Glutamatergic neuron (in vitro differentiated cells): ENCODE results near the gene COX5A. TPM values are rescaled to one million over a fixed set of nuclear protein-coding genes. Genes with fewer than 3 reads are reported as not detected.
"Not testable (repeated sequence)": the region's sequence is repeated elsewhere in the genome, so short reads cannot be mapped to it uniquely, and the experiment has no call there.

ENCODE experiments used
- DNase-seq: peaks from one replicate; pipeline ENCODE4 v3.0.0; 2022
- H3K27ac Mint-ChIP-seq: one replicate; pipeline ENCODE4 v1.8.0; 2020; ENCODE audit warnings: mild to moderate bottlenecking, mixed read lengths, inconsistent platforms; ENCODE audit not compliant: unreplicated experiment
- H3K27me3 Mint-ChIP-seq: one replicate; pipeline ENCODE4 v1.8.0; 2020; ENCODE audit warnings: mild to moderate bottlenecking, moderate library complexity, mixed read lengths, inconsistent platforms; ENCODE audit not compliant: unreplicated experiment
- H3K36me3 Mint-ChIP-seq: one replicate; pipeline ENCODE4 v1.8.0; 2020; ENCODE audit warnings: mild to moderate bottlenecking, mixed read lengths, inconsistent platforms; ENCODE audit not compliant: unreplicated experiment
- H3K4me1 Mint-ChIP-seq: one replicate; pipeline ENCODE4 v1.8.0; 2020; ENCODE audit warnings: mild to moderate bottlenecking, low read depth, mixed read lengths, inconsistent platforms; ENCODE audit not compliant: unreplicated experiment
- H3K4me3 Mint-ChIP-seq: one replicate; pipeline ENCODE4 v1.8.0; 2020; ENCODE audit warnings: mild to moderate bottlenecking, mixed read lengths, inconsistent platforms; ENCODE audit not compliant: unreplicated experiment
- H3K9me3 Mint-ChIP-seq: one replicate; pipeline ENCODE4 v1.8.0; 2020; ENCODE audit warnings: mild to moderate bottlenecking, moderate library complexity, mixed read lengths, inconsistent platforms; ENCODE audit not compliant: unreplicated experiment
- total RNA-seq: library from RNA; stranded (reverse); fragmentation: NEBNext Ultra II Directional; extraction: Animal tissue kit (Norgen Biotek cat#: 25700); gene quantifications from one replicate; pipeline ENCODE4 v1.2.1, GENCODE V29; 2021; ENCODE audit not compliant: unreplicated experiment
- TF ChIP-seq, protein P1 (sequence below): fragments of 200-600 bp; sonication (generic); IDR thresholded peaks from one replicate; pipeline ENCODE4 v1.5.0; 2021; ENCODE audit not compliant: partially characterized antibody, unreplicated experiment

The COX5A gene
- total RNA-seq, 1 donor from 2014 or later = 219 TPM

DNA sequence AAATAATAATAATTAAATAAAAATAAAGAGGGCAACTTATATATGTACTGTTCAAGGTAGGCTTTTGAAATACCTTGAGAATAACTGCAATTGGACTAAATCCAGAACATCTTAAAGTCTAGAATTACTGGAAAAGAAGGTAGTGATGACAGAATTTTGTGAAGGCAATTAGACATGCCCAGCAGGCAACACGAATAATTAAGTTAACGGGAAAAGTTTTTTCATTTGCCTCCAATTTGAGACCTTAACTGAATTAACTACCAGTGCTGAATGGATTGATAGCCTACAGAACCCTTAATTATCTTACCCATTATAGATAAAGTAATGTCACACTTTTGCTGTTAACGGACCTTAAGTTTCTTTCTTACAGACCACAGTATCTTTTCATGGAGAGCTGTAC, 13.3 kb downstream of the COX5A start:
- TF ChIP-seq, protein P1, sequence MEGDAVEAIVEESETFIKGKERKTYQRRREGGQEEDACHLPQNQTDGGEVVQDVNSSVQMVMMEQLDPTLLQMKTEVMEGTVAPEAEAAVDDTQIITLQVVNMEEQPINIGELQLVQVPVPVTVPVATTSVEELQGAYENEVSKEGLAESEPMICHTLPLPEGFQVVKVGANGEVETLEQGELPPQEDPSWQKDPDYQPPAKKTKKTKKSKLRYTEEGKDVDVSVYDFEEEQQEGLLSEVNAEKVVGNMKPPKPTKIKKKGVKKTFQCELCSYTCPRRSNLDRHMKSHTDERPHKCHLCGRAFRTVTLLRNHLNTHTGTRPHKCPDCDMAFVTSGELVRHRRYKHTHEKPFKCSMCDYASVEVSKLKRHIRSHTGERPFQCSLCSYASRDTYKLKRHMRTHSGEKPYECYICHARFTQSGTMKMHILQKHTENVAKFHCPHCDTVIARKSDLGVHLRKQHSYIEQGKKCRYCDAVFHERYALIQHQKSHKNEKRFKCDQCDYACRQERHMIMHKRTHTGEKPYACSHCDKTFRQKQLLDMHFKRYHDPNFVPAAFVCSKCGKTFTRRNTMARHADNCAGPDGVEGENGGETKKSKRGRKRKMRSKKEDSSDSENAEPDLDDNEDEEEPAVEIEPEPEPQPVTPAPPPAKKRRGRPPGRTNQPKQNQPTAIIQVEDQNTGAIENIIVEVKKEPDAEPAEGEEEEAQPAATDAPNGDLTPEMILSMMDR = no peak
- Mint-ChIP-seq H3K27me3 (no peaks in the 10 kb centered on the region), H3K36me3 (no peaks in the 10 kb centered on the region), H3K4me3 (no peak overlapping the region), H3K4me1 (no peaks in the 10 kb centered on the region), H3K9me3 (peaks cover 2% of the 10 kb centered on the region), H3K27ac (no peak overlapping the region)
- no peak for DNase-seq

DNA sequence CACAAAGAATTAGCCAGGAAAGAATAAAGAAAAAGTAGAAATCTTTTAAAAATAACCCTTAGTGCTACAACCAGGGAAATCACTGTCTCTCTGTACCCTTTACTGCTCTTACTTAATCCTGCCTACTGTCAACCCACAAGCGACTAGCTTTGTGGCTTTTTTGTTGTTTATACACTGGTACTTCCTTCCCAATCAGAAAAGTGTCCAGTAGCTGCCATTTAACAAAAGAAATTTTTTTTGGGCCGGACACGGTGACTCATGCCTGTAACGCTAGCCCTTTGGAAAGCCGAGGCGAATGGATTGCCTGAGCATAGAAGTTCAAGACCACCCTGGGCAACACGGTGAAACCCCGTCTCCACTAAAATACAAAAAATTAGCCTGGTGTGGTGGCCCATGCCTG, 17.4 kb downstream of the COX5A start:
- TF ChIP-seq, protein P1 = no peak
- Mint-ChIP-seq H3K4me1 (no peaks in the 10 kb centered on the region), H3K9me3 (peaks cover 2% of the 10 kb centered on the region), H3K27me3 (peaks cover 2% of the 10 kb centered on the region), H3K27ac (no peak overlapping the region), H3K4me3 (no peak overlapping the region), H3K36me3 (no peaks in the 10 kb centered on the region)
- no peak for DNase-seq

DNA sequence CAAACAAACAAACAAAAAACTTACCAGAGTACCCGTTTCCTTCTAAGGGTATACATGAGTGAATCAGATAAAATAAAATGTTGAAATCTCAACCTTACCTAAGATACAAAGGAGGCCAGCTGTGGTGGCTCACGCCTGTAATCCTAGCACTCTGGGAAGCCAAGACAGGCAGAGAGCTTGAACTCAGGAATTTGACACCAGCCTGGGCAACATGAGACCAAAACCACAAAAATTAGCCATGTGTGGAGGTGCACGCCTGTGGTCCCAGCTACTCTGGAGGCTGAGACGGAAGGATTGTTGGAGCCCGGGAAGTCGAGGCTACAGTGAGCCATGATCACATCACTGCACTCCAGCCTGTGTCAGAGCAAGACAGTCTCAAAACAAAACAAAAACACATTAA, 20.2 kb downstream of the COX5A start:
- no peaks in the 10 kb centered on the region for H3K36me3 Mint-ChIP-seq
- no peak overlapping the region for H3K4me3 Mint-ChIP-seq
- peaks cover 2% of the 10 kb centered on the region for H3K9me3 Mint-ChIP-seq
- no peak for DNase-seq
- H3K27ac Mint-ChIP-seq = no peak overlapping the region
- peaks cover 2% of the 10 kb centered on the region for H3K27me3 Mint-ChIP-seq
- TF ChIP-seq, protein P1 = no peak
- H3K4me1 Mint-ChIP-seq = no peaks in the 10 kb centered on the region

DNA sequence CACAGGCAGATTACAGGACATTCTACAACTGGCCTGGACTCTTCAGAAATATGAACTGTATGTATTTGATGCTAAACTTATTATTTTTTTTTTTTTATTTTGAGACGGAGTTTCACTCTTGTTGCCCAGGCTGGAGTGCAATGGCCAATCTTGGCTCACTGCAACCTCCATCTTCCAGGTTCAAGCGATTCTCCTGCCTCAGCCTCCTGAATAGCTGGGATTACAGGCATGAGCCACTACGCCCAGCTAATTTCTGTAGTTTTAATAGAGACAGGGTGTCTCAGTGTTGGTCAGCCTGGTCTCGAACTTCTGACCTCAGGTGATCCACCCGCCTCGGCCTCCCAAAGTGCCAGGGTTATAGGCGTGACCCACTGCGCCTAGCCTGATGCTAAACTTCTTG, 24.1 kb downstream of the COX5A start:
- not testable (repeated sequence) for DNase-seq, H3K27ac Mint-ChIP-seq, H3K4me1 Mint-ChIP-seq, H3K4me3 Mint-ChIP-seq, H3K27me3 Mint-ChIP-seq, H3K9me3 Mint-ChIP-seq, H3K36me3 Mint-ChIP-seq

DNA sequence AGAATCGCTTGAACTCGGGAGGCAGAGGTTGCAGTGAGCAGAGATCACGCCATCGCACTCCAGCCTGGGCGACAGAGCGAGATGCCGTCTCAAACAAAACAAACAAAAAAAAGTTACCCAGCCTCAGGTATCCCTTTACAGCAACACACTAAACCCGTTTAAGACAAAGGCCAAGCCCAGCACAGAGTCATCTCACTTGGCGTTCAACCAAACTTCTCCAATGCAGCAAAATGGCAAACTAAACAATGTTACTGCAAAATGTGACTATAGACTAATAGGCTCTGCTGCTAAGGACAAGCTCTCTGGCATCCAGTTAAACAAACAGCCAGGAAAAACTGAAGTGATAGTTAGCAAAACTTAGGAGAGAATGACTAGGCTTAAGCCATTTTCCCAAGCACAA, 24.8 kb downstream of the COX5A start:
- no peak for DNase-seq
- Mint-ChIP-seq H3K9me3 (no peaks in the 10 kb centered on the region), H3K4me1 (no peaks in the 10 kb centered on the region), H3K27me3 (no peaks in the 10 kb centered on the region), H3K27ac (no peak overlapping the region), H3K36me3 (no peaks in the 10 kb centered on the region), H3K4me3 (no peak overlapping the region)
- TF ChIP-seq, protein P1 = no peak

DNA sequence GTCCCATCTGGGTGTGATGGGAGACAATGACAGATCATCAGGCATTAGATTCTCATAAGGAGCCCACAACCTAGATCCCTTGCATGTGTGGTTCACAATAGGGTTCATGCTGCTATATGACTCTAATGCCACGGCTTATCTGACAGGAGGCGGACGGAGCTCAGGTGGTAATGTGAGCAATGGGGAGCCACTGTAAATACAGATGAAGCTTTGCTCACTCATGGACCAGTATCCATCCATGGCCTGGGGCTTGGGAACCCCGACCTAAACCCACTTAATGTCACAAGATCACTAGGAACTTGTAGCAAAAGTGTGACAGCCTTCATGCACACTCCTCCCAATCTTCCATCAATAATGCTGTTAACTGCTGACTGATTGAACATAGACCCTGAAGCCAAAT, 29.2 kb downstream of the COX5A start:
- Mint-ChIP-seq H3K4me1 (peaks cover 17% of the 10 kb centered on the region), H3K9me3 (peaks cover 14% of the 10 kb centered on the region), H3K36me3 (no peaks in the 10 kb centered on the region)

More for the DNA sequence above, 29.2 kb downstream of the COX5A start:
- H3K27me3 Mint-ChIP-seq = peaks cover 3% of the 10 kb centered on the region
- H3K4me3 Mint-ChIP-seq = no peak overlapping the region
- DNase-seq = no peak
- H3K27ac Mint-ChIP-seq = no peak overlapping the region
- TF ChIP-seq, protein P1 = no peak
